GM13977 (cell line): Measurements from ENCODE around the gene HERPUD1.

Experiments used
- DNase-seq: peaks from one replicate; pipeline ENCODE4 v3.0.0; 2012; ENCODE audit warnings: low spot score
- CTCF ChIP-seq: IDR thresholded peaks from 2 replicates; pipeline ENCODE4 v1.5.1; 2012; ENCODE audit warnings: mild to moderate bottlenecking, control low read depth; ENCODE audit not compliant: insufficient read depth; ENCODE audit errors: extremely low read depth, missing control alignments
- in situ Hi-C: fragments of 300-500 bp; cut with MboI; formaldehyde crosslinking; loops from one replicate; pipeline ENCODE4 v1.12.0; 2022; ENCODE audit warnings: low sequenced_read_pairs, low pct_unique_long_range_greater_than_20kb, mixed read lengths, inconsistent platforms; ENCODE audit not compliant: unreplicated experiment

HERPUD1 gene

GRCh38 chr16:56966093-56966475, 34.1 kb downstream of the HERPUD1 start:
- DNase-seq, result no peak
- TF ChIP-seq CTCF, result no peak
- in situ Hi-C loops, result loop anchor here (5.0 kb wide), 1 partner anchor 76 kb away; no protein-coding TSS in a partner anchor

- no peak for DNase-seq
- in situ Hi-C loops, result loop anchor here (5.0 kb wide), 1 partner anchor 75 kb away; no protein-coding TSS in a partner anchor
- no peak for TF ChIP-seq CTCF
These were observed 35.8 kb downstream of the HERPUD1 start for GRCh38 chr16:56967733-56968132.

DNA sequence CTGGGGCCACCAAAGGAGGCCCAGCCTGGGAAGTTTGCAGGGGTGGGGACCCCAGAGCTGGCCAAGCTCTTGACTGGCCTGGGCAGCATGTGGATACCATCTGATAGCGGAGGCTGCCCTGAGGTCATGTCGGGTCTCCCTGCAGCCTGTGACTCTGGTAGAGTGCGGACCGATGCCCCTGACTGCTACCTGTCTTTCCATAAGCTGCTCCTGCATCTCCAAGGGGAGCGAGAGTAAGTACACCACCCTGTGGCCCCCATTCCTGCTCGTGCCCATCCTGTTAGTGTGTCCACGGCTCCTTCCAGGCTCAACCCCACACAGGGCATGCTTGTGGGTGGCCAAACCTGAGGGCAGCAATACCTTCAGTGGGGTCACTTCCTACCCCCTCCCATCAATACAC, 37.8 kb downstream of the HERPUD1 start:
- TF ChIP-seq CTCF, result no peak
- no peak for DNase-seq
- in situ Hi-C loops, result loop anchor here (5.0 kb wide), 1 partner anchor 73 kb away; no protein-coding TSS in a partner anchor

DNA sequence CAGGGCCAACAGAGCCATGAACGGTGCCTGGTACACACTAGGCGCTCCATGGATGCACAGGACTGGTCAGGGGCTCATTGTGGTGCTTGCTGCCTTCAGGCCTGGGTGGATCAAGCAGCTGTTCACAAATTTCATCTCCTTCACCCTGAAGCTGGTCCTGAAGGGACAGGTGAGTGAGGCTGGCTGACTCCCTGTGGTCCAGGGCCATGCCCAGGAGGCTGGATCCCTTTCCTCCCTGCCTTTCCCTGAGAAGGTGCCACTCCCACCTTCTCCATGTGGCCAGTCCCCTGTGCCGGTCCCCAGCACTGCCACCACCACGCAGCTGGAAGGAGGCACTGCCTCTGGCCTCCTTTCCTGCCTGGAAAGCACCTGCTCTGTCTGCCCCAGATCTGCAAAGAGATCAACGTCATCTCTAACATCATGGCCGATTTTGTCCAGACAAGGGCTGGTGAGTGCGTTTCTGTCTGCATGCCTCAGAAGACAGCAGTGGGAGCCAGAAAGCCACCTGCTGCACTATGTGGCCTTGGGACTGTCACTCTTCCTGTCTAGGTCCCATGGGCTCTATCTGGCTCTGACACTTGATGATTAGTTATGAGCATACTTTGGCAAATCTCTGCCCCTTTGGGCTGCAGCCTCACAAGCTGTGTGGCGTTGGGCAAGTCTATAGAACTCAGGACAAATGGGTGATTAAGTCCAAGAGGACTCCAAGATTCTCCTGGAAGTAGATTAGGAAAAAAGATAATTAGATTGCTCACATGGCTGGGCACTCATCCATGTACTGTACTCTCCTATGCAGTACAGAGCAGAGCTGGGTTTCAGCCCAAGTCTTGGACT, 39.2 kb downstream of the HERPUD1 start:
- in situ Hi-C loops, result no loop called here
- peak; percentile 17 for TF ChIP-seq CTCF
- peak; percentile 57 for DNase-seq

DNA sequence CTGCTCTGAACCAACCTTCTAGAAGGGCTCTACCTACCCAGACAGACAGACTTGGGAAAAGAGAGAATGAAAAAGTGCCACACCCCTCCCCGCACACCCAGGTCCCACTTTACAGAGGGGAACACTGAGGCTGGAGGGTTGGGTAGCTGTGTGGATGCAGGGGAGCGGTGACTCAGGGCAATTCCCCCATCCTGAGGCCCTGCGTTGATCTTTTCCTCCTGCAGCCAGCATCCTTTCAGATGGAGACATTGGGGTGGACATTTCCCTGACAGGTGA, 39.8 kb downstream of the HERPUD1 start:
- in situ Hi-C loops, result no loop called here
- no peak for TF ChIP-seq CTCF
- no peak for DNase-seq

DNA sequence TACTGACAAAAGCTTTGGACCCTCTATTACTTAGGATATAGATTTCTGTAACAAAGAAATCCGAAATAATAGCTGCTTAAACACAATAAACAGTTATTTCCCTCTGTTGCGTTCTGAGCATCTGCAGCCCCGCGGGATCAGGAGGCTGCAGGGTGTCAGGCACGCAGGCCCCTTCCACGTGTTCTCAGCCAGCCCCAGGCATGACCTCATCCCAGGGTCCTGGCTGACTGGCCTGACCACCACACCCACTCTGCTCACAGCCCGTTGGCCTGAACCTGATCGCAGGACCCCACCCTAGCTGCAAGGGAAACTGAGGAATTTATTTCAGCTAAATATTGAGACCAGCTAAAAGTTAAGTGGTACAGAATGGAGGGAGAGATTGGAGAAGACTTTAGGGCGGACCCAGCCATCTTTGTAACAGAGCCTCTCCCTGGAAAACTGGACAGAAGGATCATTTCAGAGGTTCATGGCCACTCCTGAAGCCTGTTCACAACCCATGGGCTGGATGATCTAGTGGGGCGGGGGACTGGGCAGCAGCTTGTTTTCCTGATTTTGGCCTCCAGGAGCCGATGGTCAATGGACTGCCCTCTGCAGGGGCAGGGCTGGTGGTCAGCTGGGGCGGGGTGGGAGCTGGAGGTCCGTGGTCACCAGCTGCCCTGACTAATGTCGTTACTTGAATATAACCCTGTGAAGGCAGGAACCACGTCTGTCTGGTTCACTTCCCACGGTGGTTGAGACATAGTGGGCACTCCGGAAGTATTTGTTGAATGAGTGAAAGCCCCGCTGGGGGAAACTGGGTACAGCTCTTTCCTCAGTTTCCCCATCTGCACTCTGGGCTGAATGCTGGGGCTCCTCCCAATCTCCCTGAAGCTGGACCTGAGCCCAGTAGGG, 40.7 kb downstream of the HERPUD1 start:
- no peak for DNase-seq
- in situ Hi-C loops, result no loop called here

More for the DNA sequence above, 40.7 kb downstream of the HERPUD1 start:
- no peak for TF ChIP-seq CTCF
